PC-3 (cell line): ENCODE results near the gene UMPS. TPM values are rescaled to one million over a fixed set of nuclear protein-coding genes. Genes with fewer than 3 reads are reported as not detected.

Experiments used
- ATAC-seq: fragments of 200-7000 bp; cut with Tn5 transposase; 2 replicates; pipeline ENCODE4 v1.9.1; 2020; ENCODE audit warnings: mild to moderate bottlenecking, moderate library complexity
- BruUV-seq: library from RNA; stranded (reverse); fragments of 400-500 nt; replicated peaks from 2 replicates; lab custom pipeline; 2021; lab: Mats Ljungman, UMichigan
- CTCF ChIA-PET: fragments of 300-600 bp; sonication (Branson Sonifier 250); formaldehyde crosslinking; loops from one replicate; lab custom pipeline; 2022; ENCODE audit warnings: antibody characterized with exemption; lab: Charles Lee
- POLR2A ChIA-PET: fragments of 300-600 bp; sonication (Branson Sonifier 250); formaldehyde crosslinking; loops from one replicate; lab custom pipeline; 2022; ENCODE audit warnings: antibody characterized with exemption; ENCODE audit not compliant: unreplicated experiment; lab: Charles Lee
- DNase-seq: peaks from one replicate; pipeline ENCODE4 v3.0.0-alpha.2; 2015
- H2AFZ ChIP-seq: fragments of 300-600 bp; sonication (generic); 2 replicates; pipeline ENCODE4 v1.6.0; 2016; ENCODE audit warnings: antibody characterized with exemption, low read length
- H3F3A ChIP-seq: fragments of 300-600 bp; sonication (generic); one replicate; pipeline ENCODE4 v1.6.0; 2017; ENCODE audit warnings: antibody characterized with exemption, low read length, control low read depth, mild to moderate bottlenecking; ENCODE audit not compliant: unreplicated experiment
- H3K27ac ChIP-seq: fragments of 300-600 bp; sonication (generic); 2 replicates; pipeline ENCODE4 v1.5.1; 2016; ENCODE audit warnings: mild to moderate bottlenecking, low read length
- H3K27me3 ChIP-seq: fragments of 300-600 bp; sonication (generic); 2 replicates; pipeline ENCODE4 v1.6.1; 2016; ENCODE audit warnings: low read length, mixed read lengths
- H3K36me3 ChIP-seq: fragments of 300-600 bp; sonication (generic); 2 replicates; pipeline ENCODE4 v1.6.1; 2016; ENCODE audit warnings: low read depth, mixed run types, low read length, mixed read lengths
- H3K4me1 ChIP-seq: fragments of 300-600 bp; sonication (generic); 2 replicates; pipeline ENCODE4 v1.5.1; 2016; ENCODE audit warnings: low read length; ENCODE audit not compliant: insufficient read depth
- H3K4me2 ChIP-seq: fragments of 300-600 bp; sonication (generic); 2 replicates; pipeline ENCODE4 v1.6.0; 2016; ENCODE audit warnings: low read length
- H3K4me3 ChIP-seq: fragments of 300-600 bp; sonication (generic); 2 replicates; pipeline ENCODE4 v1.5.1; 2016; ENCODE audit warnings: mild to moderate bottlenecking, low read length, mixed read lengths
- H3K79me2 ChIP-seq: fragments of 300-600 bp; sonication (generic); 2 replicates; pipeline ENCODE4 v1.6.1; 2017; ENCODE audit warnings: low read length, mixed read lengths
- H3K9ac ChIP-seq: fragments of 300-600 bp; sonication (generic); 2 replicates; pipeline ENCODE4 v1.6.0; 2016; ENCODE audit warnings: mild to moderate bottlenecking, low read length
- H3K9me2 ChIP-seq: fragments of 300-600 bp; sonication (generic); replicated peaks from 2 replicates; pipeline ENCODE4 v1.6.1; 2016; ENCODE audit warnings: mixed run types, low read length, mixed read lengths
- H3K9me3 ChIP-seq: fragments of 300-600 bp; sonication (generic); 2 replicates; pipeline ENCODE4 v1.6.1; 2016; ENCODE audit warnings: low read length, mixed read lengths
- H4K20me1 ChIP-seq: fragments of 300-600 bp; sonication (generic); 2 replicates; pipeline ENCODE4 v1.6.1; 2016; ENCODE audit warnings: low read length, mixed read lengths
- EZH2 ChIP-seq: fragments of 300-600 bp; sonication (generic); IDR thresholded peaks from one replicate; pipeline ENCODE4 v1.6.1; 2017; ENCODE audit warnings: antibody characterized with exemption, mild to moderate bottlenecking, low read length; ENCODE audit not compliant: unreplicated experiment
- EZH2phosphoT487 ChIP-seq: fragments of 300-600 bp; sonication (generic); IDR thresholded peaks from 2 replicates; pipeline ENCODE4 v1.6.1; 2018; ENCODE audit warnings: mild to moderate bottlenecking, antibody characterized with exemption, low read length, borderline replicate concordance
- intact Hi-C: fragments of 100-400 bp; cut with micrococcal nuclease; formaldehyde crosslinking; loops from 2 replicates; pipeline ENCODE4 v1.9.0; 2023
- total RNA-seq: library from RNA; depleted of rRNA; stranded (reverse); fragments of >200 nt; gene quantifications from 2 replicates; pipeline ENCODE4 v1.2.3, GENCODE V29; 2014
- TF ChIP-seq, protein P1 (sequence below): fragments of 300-600 bp; sonication (generic); conservative IDR thresholded peaks from 2 replicates; pipeline ENCODE4 v1.5.1; 2017; ENCODE audit warnings: antibody characterized with exemption, low read depth, mild to moderate bottlenecking, low read length

The UMPS gene
- total RNA-seq, 1 experiment from 2014 or later, result 38.4 TPM

DNA sequence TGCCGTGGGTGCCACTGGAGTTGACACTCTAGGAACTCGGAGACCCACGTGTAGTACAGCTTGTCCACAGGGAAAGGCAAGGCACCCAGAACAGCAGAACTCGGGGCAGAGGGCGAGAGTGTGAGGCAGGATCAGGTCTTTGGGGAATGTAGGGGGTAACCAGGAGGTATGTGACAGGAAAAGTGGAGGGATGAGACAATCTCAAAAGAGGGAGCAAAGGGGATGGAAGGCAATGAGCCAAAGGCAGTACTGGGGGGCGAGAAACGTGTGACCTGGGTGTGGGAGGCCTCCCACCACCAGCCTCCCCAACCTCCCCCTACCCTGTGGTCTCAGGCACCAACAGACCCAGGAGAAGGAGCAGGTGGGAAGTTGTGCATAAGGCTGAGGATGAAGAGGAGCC lies 48.9 kb downstream of the UMPS start:
- Histone ChIP-seq H3F3A (no peaks in the 10 kb centered on the region), H4K20me1 (no peaks in the 10 kb centered on the region), H3K4me3 (no peak overlapping the region), H3K9me2 (no peaks in the 10 kb centered on the region), H3K4me1 (peaks cover 6% of the 10 kb centered on the region; the same call in 1 of the 2 replicates), H3K27me3 (no peaks in the 10 kb centered on the region), H3K27ac (no peak overlapping the region), H3K79me2 (no peaks in the 10 kb centered on the region), H3K9ac (no peak overlapping the region), H3K9me3 (no peaks in the 10 kb centered on the region), H3K36me3 (no peaks in the 10 kb centered on the region), H3K4me2 (no peak overlapping the region), H2AFZ (no peak overlapping the region)
- TF ChIP-seq, protein P1, sequence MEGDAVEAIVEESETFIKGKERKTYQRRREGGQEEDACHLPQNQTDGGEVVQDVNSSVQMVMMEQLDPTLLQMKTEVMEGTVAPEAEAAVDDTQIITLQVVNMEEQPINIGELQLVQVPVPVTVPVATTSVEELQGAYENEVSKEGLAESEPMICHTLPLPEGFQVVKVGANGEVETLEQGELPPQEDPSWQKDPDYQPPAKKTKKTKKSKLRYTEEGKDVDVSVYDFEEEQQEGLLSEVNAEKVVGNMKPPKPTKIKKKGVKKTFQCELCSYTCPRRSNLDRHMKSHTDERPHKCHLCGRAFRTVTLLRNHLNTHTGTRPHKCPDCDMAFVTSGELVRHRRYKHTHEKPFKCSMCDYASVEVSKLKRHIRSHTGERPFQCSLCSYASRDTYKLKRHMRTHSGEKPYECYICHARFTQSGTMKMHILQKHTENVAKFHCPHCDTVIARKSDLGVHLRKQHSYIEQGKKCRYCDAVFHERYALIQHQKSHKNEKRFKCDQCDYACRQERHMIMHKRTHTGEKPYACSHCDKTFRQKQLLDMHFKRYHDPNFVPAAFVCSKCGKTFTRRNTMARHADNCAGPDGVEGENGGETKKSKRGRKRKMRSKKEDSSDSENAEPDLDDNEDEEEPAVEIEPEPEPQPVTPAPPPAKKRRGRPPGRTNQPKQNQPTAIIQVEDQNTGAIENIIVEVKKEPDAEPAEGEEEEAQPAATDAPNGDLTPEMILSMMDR, result no peak
- TF ChIP-seq EZH2 (no peak), EZH2phosphoT487 (no peak)
- ATAC-seq (no peak), DNase-seq (no peak)
- intact Hi-C loops, result no loop called here
- BruUV-seq, result no TSS peak
- ChIA-PET CTCF (no interaction called here), POLR2A (no interaction called here)

DNA sequence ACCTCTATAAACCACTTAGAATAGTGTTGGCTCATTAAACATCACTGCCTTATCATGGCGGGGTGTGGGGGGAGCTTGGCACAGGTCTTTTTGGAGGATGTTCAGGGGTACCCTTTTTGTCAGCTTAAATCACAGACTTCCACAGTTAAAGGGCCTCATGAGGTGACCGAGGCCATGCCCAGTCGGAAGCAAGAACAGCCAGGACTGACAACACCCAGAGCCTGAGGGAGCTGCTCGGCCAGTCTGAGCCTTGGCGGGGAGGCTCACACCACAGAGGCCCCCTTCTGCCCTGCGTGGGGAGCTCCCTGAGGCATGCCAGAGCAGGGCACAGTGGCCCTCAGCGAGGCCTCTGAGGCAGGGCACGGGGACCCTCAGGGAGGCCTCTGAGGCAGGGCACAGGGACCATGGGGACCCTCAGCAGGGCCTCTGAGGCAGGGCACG lies 49.5 kb downstream of the UMPS start:
- H3K79me2 ChIP-seq, result no peaks in the 10 kb centered on the region
- intact Hi-C loops, result no loop called here

DNA sequence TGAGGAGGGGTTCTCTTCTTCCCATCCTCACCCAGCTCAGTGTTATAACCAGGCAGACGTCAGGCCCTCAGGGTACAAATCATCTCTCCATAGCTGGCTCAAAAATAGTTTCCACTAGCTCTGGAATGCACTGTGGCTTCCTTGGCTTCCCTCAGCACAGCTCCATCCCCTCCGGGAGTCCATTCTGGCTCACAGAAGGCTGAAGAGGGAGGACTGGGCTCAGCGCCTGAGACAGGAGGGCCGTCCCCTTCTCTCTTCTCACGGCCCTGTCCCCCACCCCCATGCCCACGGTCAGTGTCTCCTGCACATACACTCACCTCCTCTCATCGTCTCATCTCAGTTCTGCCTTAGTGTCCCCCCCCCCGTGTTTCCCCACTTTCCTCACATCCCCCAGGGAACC lies 50.1 kb downstream of the UMPS start:
- Histone ChIP-seq H3K27ac (no peak overlapping the region), H3K36me3 (no peaks in the 10 kb centered on the region), H3K79me2 (no peaks in the 10 kb centered on the region), H3K9ac (no peak overlapping the region), H3K9me2 (no peaks in the 10 kb centered on the region), H2AFZ (no peak overlapping the region), H3K4me2 (no peak overlapping the region), H3K9me3 (no peaks in the 10 kb centered on the region), H3F3A (no peaks in the 10 kb centered on the region), H3K4me1 (no peaks in the 10 kb centered on the region), H4K20me1 (no peaks in the 10 kb centered on the region), H3K27me3 (no peaks in the 10 kb centered on the region), H3K4me3 (no peak overlapping the region)
- ATAC-seq, result no peak
- intact Hi-C loops, result no loop called here
- BruUV-seq, result no TSS peak
- TF ChIP-seq EZH2, result no peak
- CTCF ChIA-PET, result no interaction called here
- POLR2A ChIA-PET, result no interaction called here
- no peak for DNase-seq

More for the DNA sequence above, 49.5 kb downstream of the UMPS start:
- no peaks in the 10 kb centered on the region for H3K9me2 ChIP-seq
- POLR2A ChIA-PET, result no interaction called here
- H3K27me3 ChIP-seq, result no peaks in the 10 kb centered on the region
- H2AFZ ChIP-seq, result no peak overlapping the region
- TF ChIP-seq EZH2 (no peak), EZH2phosphoT487 (no peak)
- TF ChIP-seq, protein P1, result no peak
- no peak for ATAC-seq
- no peak overlapping the region for H3K4me2 ChIP-seq
- H4K20me1 ChIP-seq, result no peaks in the 10 kb centered on the region
- H3K4me1 ChIP-seq, result peaks cover 1% of the 10 kb centered on the region; the same call in 1 of the 2 replicates
- no peaks in the 10 kb centered on the region for H3K36me3 ChIP-seq
- no peaks in the 10 kb centered on the region for H3F3A ChIP-seq
- H3K9me3 ChIP-seq, result no peaks in the 10 kb centered on the region
- no peak overlapping the region for H3K27ac ChIP-seq
- CTCF ChIA-PET, result no interaction called here
- H3K9ac ChIP-seq, result no peak overlapping the region
- H3K4me3 ChIP-seq, result no peak overlapping the region
- no peak for DNase-seq
- BruUV-seq, result no TSS peak
